Gastroesophageal sphincter (tissue), 4 donors: ENCODE results near the gene MIOS. TPM values are rescaled to one million over a fixed set of nuclear protein-coding genes. Genes with fewer than 3 reads are reported as not detected.

Experiments used
- ATAC-seq: fragments of 150-250 bp; one replicate; pipeline ENCODE4 v1.9.1; 2016; ENCODE audit warnings: mild to moderate bottlenecking, moderate library complexity
- H3K27ac ChIP-seq, 4 donors: fragments of 200-600 bp; sonication (generic) in 3 of 4; 1 replicate in 3 of 4; 2 replicates in 1 of 4; pipeline ENCODE4 v1.5.1; 2016 to 2019
- H3K27me3 ChIP-seq: fragments of 200-600 bp; sonication (generic); one replicate; pipeline ENCODE4 v1.5.1; 2019
- H3K36me3 ChIP-seq, 2 donors: fragments of 200-600 bp; sonication (generic); one replicate each; pipeline ENCODE4 v1.5.1; 2019; ENCODE audit warnings: control low read depth in 1 of 2
- H3K4me1 ChIP-seq, 3 donors: fragments of 200-600 bp; sonication (generic); 1 replicate in 2 of 3; 2 replicates in 1 of 3; pipeline ENCODE4 v1.5.1; 2016 to 2019; ENCODE audit warnings: control low read depth in 2 of 3
- H3K4me3 ChIP-seq, 2 donors: fragments of 200-600 bp; sonication (generic); one replicate each; pipeline ENCODE4 v1.5.1; 2019; ENCODE audit warnings: mild to moderate bottlenecking in 1 of 2, moderate library complexity in 1 of 2
- H3K9me3 ChIP-seq, 3 donors: fragments of 200-600 bp; sonication (generic); one replicate each; pipeline ENCODE4 v1.5.1; 2017 to 2019; ENCODE audit warnings: control low read depth in 2 of 3
- CTCF ChIP-seq, 4 experiments: fragments of 200-600 bp in 2 of 4; fragments of 450-650 bp in 2 of 4; sonication (generic) in 1 of 4; IDR thresholded peaks; one replicate each; pipeline ENCODE4 v1.5.1; 2017 to 2019; ENCODE audit warnings: antibody characterized with exemption in 4 of 4, mild to moderate bottlenecking in 2 of 4, moderate library complexity in 2 of 4
- EP300 ChIP-seq: sonication (generic); formaldehyde crosslinking; IDR thresholded peaks from one replicate; pipeline ENCODE4 v1.6.1; 2017; ENCODE audit warnings: antibody characterized with exemption, mild to moderate bottlenecking
- POLR2A ChIP-seq, 2 donors: fragments of 450-650 bp; IDR thresholded peaks; one replicate each; pipeline ENCODE4 v1.6.1; 2017; ENCODE audit warnings: antibody characterized with exemption in 2 of 2, mild to moderate bottlenecking in 2 of 2, moderate library complexity in 1 of 2
- POLR2AphosphoS5 ChIP-seq: sonication (generic); formaldehyde crosslinking; IDR thresholded peaks from one replicate; pipeline ENCODE4 v1.6.1; 2017; ENCODE audit warnings: antibody characterized with exemption
- WGBS, 2 donors: methylation state at CpG; one replicate each; pipeline ENCODE4 v1.1.5; 2018; ENCODE audit warnings: low coverage in 1 of 2; 5-methylcytosine and 5-hydroxymethylcytosine counted together
- total RNA-seq, 4 donors: library from RNA; depleted of rRNA; stranded (reverse); fragments of >200 nt; gene quantifications; one replicate each; pipeline ENCODE4 v1.1.0, GENCODE V29; 2016

MIOS gene
- 10 to 100 TPM; 24.2 to 40.3 (median 31.5) TPM for total RNA-seq

- H3K36me3 ChIP-seq = no peaks in the 10 kb centered on the region
- TF ChIP-seq POLR2AphosphoS5 (peak; percentile 69), POLR2A (IDR thresholded peaks at IDR 0.05) (peak; percentile 80 to 82), CTCF (IDR thresholded peaks at IDR 0.05) (peak in 1 of 4 experiments; percentile 5), EP300 (no peak)
- H3K27ac ChIP-seq = peak within 1 kb of the TSS; percentile 88 to 98 (median 95)
- peaks cover 10 to 33% (median 11%) of the 10 kb centered on the region in 3 donors for H3K4me1 ChIP-seq
- 0% methylated on average over 1 to 7 of the region's 96 CpGs for WGBS, 2 donors
- peak within 1 kb of the TSS; percentile 77 to 95 for H3K4me3 ChIP-seq
- ATAC-seq = peak; percentile 94
- H3K27me3 ChIP-seq = no peaks in the 10 kb centered on the region
- no peaks in the 10 kb centered on the region for H3K9me3 ChIP-seq
Observed at GRCh38 chr7:7566651-7567611, at the start of gene MIOS. MIOS (plus strand) TSS chr7:7566884; CDS start chr7:7572476, 5,592 bp downstream.

- no peaks in the 10 kb centered on the region for H3K4me1 ChIP-seq
- H3K4me3 ChIP-seq = no peak overlapping the region
- TF ChIP-seq CTCF (IDR thresholded peaks at IDR 0.05) = no peak
- TF ChIP-seq POLR2A (IDR thresholded peaks at IDR 0.05) = no peak
- TF ChIP-seq EP300 = no peak
- TF ChIP-seq POLR2AphosphoS5 = no peak
- H3K27me3 ChIP-seq = no peaks in the 10 kb centered on the region
- no peak for ATAC-seq
- H3K9me3 ChIP-seq = no peaks in the 10 kb centered on the region
- no peaks in the 10 kb centered on the region for H3K36me3 ChIP-seq
- H3K27ac ChIP-seq = no peak overlapping the region
- WGBS, 2 donors = 6 to 29% methylated on average over 3 of the region's 3 CpGs
Observed at GRCh38 chr7:7517754-7518153, 48.9 kb upstream of the MIOS start.

- Histone ChIP-seq H3K9me3 (no peaks in the 10 kb centered on the region), H3K36me3 (no peaks in the 10 kb centered on the region), H3K4me3 (no peak overlapping the region), H3K4me1 (no peaks in the 10 kb centered on the region), H3K27ac (no peak overlapping the region), H3K27me3 (no peaks in the 10 kb centered on the region)
- whole genome bisulfite sequencing, 2 donors = 52 to 69% methylated on average over 2 of the region's 2 CpGs
- ATAC-seq = no peak
- TF ChIP-seq EP300 = no peak
- TF ChIP-seq CTCF (IDR thresholded peaks at IDR 0.05) = no peak
- TF ChIP-seq POLR2AphosphoS5 = no peak
- no peak for TF ChIP-seq POLR2A (IDR thresholded peaks at IDR 0.05)
Observed at GRCh38 chr7:7519056-7519455, 47.6 kb upstream of the MIOS start.

- no peak overlapping the region for H3K4me3 ChIP-seq
- no peak for ATAC-seq
- no peaks in the 10 kb centered on the region for H3K9me3 ChIP-seq
- H3K36me3 ChIP-seq = no peaks in the 10 kb centered on the region
- no peaks in the 10 kb centered on the region for H3K27me3 ChIP-seq
- H3K27ac ChIP-seq = no peak overlapping the region
- TF ChIP-seq POLR2AphosphoS5 (no peak), POLR2A (IDR thresholded peaks at IDR 0.05) (no peak), EP300 (no peak), CTCF (IDR thresholded peaks at IDR 0.05) (no peak)
- no peaks in the 10 kb centered on the region for H3K4me1 ChIP-seq
- WGBS, 2 donors = 49 to 63% methylated on average over 2 of the region's 2 CpGs
Observed at GRCh38 chr7:7519528-7519927, 47.2 kb upstream of the MIOS start.

GRCh38 chr7:7521259-7521658, 45.4 kb upstream of the MIOS start:
- Histone ChIP-seq H3K4me3 (no peak overlapping the region), H3K36me3 (no peaks in the 10 kb centered on the region), H3K27ac (no peak overlapping the region), H3K4me1 (no peaks in the 10 kb centered on the region), H3K27me3 (no peaks in the 10 kb centered on the region), H3K9me3 (no peaks in the 10 kb centered on the region)
- ATAC-seq = no peak
- 33 to 63% methylated on average over 1 to 3 of the region's 3 CpGs for WGBS, 2 donors
- TF ChIP-seq EP300 = no peak
- no peak for TF ChIP-seq POLR2AphosphoS5
- no peak for TF ChIP-seq POLR2A (IDR thresholded peaks at IDR 0.05)
- TF ChIP-seq CTCF (IDR thresholded peaks at IDR 0.05) = no peak
